ENCODE results near the gene RBM38.

- no peak for TF ChIP-seq EZH2 (IDR thresholded peaks at IDR 0.05)
- TF ChIP-seq POLR2AphosphoS5 (IDR thresholded peaks at IDR 0.05; ENCODE audit: borderline replicate concordance, low read depth, low read length), result no peak
- no peak for TF ChIP-seq FOXP2 (optimal IDR thresholded peaks at IDR 0.05; ENCODE audit: control extremely low read depth, extremely low read length, insufficient read depth)
Observed at GRCh38 chr20:57391439-57392301, 474 bp downstream of the RBM38 start.

All from SK-N-MC (cell line).